ENCODE results near the gene GSE1. TPM values are rescaled to one million over a fixed set of nuclear protein-coding genes. Genes with fewer than 3 reads are reported as not detected.

Gene GSE1
- total RNA-seq, 1 experiment from 2014 or later, result 124 TPM

DNA sequence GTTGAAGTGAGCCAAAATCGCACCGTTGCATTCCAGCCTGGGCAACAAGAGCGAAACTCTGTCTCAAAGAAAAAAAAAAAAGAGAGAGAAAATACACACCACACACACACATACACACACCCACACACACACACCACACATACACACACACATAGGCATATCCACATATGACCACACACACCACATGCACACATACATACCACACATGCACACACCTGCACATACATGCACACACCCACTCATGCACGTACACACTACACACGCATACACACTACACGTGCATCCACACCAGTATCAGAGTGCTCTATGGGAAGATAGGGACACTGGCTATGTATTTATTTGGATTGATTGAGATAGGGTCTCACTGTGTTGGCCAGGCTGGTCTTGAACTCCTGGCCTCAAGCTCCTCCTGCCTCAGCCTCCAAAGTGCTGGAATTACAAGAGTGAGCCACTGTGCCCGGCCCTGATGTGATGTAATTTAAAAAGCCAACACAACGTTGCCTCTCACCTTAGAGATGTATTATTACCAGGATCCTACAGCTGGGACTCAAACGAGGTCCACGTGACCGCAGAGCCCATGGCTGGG is 93.4 kb downstream of the GSE1 start:
- peaks cover 4% of the 10 kb centered on the region for H3K36me3 Mint-ChIP-seq
- POLR2A ChIA-PET, result no interaction called here
- peaks cover under 1% of the 10 kb centered on the region; the same call in 1 of the 2 replicates for H3K9me3 Mint-ChIP-seq
- no peak overlapping the region for H3K27ac Mint-ChIP-seq
- no peaks in the 10 kb centered on the region for H3K27me3 Mint-ChIP-seq (ENCODE audit: low read depth)
- no peak for DNase-seq (ENCODE audit: low spot score)
- ATAC-seq, result no peak
- 0 out of 2 replicates have a peak, but pooled peaks have one; percentile 54 for TF ChIP-seq ZNF121 (CRISPR knock-in tag; IDR thresholded peaks at IDR 0.05)
- TF ChIP-seq NR1H2 (CRISPR knock-in tag; IDR thresholded peaks at IDR 0.05), result no peak
- CTCF ChIA-PET, result interaction anchor here (0.7 to 1.2 kb wide), 3 partner anchors 11 to 285 kb away, joined by 3 to 4 read pairs (median 3); no protein-coding TSS in a partner anchor
- no peak overlapping the region for H3K4me3 Mint-ChIP-seq
- peaks cover 4% of the 10 kb centered on the region for H3K4me1 Mint-ChIP-seq

DNA sequence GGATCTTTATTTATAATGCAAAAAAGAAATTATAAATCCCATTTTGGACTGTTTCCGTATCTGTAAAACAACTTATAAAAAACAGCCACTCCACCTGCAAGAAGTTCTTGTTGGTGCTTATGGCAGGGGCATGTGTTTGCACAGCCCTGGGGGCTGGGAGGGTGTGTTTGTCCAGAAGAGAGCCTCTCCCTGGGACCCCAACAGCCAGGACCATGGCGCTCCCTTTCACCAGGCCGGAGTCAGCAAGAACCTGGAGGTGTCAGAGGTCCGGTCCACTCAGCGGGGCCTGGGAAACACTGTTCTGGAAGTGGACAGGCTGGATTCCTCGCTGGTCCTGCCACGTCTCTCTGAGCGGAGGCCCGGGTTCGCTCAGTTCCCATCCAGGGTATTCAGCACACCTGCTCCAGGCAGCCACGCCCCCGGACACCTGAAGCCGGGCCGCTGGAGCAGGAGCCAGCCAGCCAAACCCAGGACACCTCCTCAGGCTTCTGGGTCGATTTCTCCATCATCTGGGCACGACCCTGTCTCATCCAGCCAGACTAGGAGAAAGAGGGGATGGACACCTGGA is 94.5 kb downstream of the GSE1 start:
- POLR2A ChIA-PET, result no interaction called here
- no peak overlapping the region for H3K27ac Mint-ChIP-seq
- no peak overlapping the region for H3K4me3 Mint-ChIP-seq
- H3K4me1 Mint-ChIP-seq, result peaks cover 4% of the 10 kb centered on the region
- DNase-seq (ENCODE audit: low spot score) (no peak), ATAC-seq (0 out of 2 replicates have a peak, but pooled peaks have one; percentile 34)
- CTCF ChIA-PET, result interaction anchor here (1.2 to 2.9 kb wide), 2 partner anchors 10 kb away, joined by 3 to 14 read pairs; no protein-coding TSS in a partner anchor
- H3K9me3 Mint-ChIP-seq, result peaks cover 9% of the 10 kb centered on the region
- peaks cover 12% of the 10 kb centered on the region for H3K36me3 Mint-ChIP-seq
- H3K27me3 Mint-ChIP-seq (ENCODE audit: low read depth), result peaks cover under 1% of the 10 kb centered on the region; the same call in 1 of the 2 replicates
- TF ChIP-seq ETV6 (CRISPR knock-in tag; IDR thresholded peaks at IDR 0.05) (no peak), NFATC4 (CRISPR knock-in tag; IDR thresholded peaks at IDR 0.05) (no peak)
- TF ChIP-seq, protein P1, sequence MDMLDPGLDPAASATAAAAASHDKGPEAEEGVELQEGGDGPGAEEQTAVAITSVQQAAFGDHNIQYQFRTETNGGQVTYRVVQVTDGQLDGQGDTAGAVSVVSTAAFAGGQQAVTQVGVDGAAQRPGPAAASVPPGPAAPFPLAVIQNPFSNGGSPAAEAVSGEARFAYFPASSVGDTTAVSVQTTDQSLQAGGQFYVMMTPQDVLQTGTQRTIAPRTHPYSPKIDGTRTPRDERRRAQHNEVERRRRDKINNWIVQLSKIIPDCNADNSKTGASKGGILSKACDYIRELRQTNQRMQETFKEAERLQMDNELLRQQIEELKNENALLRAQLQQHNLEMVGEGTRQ (CRISPR knock-in tag; IDR thresholded peaks at IDR 0.05), result no peak
- TF ChIP-seq, protein P2, sequence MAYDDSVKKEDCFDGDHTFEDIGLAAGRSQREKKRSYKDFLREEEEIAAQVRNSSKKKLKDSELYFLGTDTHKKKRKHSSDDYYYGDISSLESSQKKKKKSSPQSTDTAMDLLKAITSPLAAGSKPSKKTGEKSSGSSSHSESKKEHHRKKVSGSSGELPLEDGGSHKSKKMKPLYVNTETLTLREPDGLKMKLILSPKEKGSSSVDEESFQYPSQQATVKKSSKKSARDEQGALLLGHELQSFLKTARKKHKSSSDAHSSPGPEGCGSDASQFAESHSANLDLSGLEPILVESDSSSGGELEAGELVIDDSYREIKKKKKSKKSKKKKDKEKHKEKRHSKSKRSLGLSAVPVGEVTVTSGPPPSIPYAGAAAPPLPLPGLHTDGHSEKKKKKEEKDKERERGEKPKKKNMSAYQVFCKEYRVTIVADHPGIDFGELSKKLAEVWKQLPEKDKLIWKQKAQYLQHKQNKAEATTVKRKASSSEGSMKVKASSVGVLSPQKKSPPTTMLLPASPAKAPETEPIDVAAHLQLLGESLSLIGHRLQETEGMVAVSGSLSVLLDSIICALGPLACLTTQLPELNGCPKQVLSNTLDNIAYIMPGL (CRISPR knock-in tag; IDR thresholded peaks at IDR 0.05), result no peak

DNA sequence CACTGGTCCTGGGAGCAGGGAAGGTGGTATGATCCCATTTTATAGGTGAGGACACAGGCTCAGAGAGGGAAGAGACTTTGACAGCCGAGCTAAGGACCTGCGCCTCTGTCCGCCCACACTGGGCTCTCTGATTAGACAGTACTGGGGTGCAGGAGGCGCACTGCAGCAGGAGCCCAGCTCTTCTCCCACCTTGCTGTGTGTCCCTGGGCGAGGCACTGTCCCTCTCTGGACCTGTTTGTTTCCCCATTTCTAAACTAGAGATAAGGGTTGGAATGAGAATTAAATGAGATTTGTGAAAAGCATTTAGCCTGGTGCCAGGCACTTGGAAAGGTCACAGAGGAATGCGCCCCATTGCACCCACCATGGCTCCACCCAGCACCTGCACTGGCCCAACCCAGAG is 95.2 kb downstream of the GSE1 start:
- peaks cover 11% of the 10 kb centered on the region for H3K9me3 Mint-ChIP-seq
- H3K4me1 Mint-ChIP-seq, result peaks cover 4% of the 10 kb centered on the region
- no peak overlapping the region for H3K4me3 Mint-ChIP-seq
- H3K27ac Mint-ChIP-seq, result no peak overlapping the region
- no peak for TF ChIP-seq KAT7 (CRISPR knock-in tag; IDR thresholded peaks at IDR 0.05; ENCODE audit: borderline replicate concordance)
- TF ChIP-seq NR1H2 (CRISPR knock-in tag; IDR thresholded peaks at IDR 0.05), result no peak
- TF ChIP-seq, protein P3, sequence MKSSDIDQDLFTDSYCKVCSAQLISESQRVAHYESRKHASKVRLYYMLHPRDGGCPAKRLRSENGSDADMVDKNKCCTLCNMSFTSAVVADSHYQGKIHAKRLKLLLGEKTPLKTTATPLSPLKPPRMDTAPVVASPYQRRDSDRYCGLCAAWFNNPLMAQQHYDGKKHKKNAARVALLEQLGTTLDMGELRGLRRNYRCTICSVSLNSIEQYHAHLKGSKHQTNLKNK (CRISPR knock-in tag; IDR thresholded peaks at IDR 0.05), result no peak
- TF ChIP-seq ZNF263 (CRISPR knock-in tag; IDR thresholded peaks at IDR 0.05; ENCODE audit: low read depth), result no peak
- ATAC-seq (no peak), DNase-seq (ENCODE audit: low spot score) (no peak)
- peaks cover 4% of the 10 kb centered on the region; the same call in 1 of the 2 replicates for H3K27me3 Mint-ChIP-seq (ENCODE audit: low read depth)
- CTCF ChIA-PET, result interaction anchor here (2.9 kb wide), 1 partner anchor 10 kb away, joined by 14 read pairs; no protein-coding TSS in a partner anchor
- peaks cover 14% of the 10 kb centered on the region for H3K36me3 Mint-ChIP-seq
- POLR2A ChIA-PET, result no interaction called here

DNA sequence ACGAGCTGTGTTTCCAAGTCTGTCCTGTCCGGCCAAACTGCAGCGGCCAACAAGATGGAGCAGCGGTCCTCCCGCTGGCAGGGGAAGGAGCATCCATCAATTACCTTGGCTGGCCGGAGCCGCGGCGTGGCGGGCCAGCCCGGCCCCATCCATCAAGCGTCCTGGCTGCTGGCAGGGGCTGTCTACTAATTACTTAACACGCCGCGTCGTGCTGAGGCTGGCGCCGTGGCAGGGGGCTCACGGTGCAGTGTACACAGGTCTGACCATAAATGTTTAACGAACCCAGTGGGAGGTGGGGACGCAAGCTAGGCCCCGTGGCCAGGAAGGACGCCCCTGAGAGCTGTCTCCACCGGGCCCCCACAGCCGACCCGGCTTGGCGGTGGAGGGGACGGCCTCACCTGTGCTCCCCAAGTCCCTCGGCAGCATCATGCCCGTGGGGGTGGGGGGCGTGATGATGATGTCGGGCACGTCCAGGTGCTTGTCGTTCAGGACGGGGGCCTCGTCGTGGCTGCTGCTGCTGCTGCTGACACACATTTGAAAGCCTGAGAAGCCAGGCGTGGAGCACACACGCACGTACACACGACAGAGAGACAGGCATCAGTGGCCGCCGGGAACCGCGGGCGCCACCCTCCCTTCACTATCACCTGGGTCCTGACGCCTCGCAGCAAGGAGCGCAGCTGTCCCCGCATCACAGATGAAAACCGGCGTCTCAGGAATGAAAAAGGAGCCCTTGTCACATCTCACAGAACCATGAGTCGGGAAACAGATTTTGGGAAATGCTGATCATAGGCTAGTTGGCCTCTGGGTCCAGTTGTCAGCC is 96.9 kb downstream of the GSE1 start:
- TF ChIP-seq, protein P4, sequence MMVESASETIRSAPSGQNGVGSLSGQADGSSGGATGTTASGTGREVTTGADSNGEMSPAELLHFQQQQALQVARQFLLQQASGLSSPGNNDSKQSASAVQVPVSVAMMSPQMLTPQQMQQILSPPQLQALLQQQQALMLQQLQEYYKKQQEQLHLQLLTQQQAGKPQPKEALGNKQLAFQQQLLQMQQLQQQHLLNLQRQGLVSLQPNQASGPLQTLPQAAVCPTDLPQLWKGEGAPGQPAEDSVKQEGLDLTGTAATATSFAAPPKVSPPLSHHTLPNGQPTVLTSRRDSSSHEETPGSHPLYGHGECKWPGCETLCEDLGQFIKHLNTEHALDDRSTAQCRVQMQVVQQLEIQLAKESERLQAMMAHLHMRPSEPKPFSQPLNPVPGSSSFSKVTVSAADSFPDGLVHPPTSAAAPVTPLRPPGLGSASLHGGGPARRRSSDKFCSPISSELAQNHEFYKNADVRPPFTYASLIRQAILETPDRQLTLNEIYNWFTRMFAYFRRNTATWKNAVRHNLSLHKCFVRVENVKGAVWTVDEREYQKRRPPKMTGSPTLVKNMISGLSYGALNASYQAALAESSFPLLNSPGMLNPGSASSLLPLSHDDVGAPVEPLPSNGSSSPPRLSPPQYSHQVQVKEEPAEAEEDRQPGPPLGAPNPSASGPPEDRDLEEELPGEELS (CRISPR knock-in tag; IDR thresholded peaks at IDR 0.05), result no peak
- TF ChIP-seq ATF1 (CRISPR knock-in tag; IDR thresholded peaks at IDR 0.05), result no peak
- no peak for TF ChIP-seq FOXK1 (CRISPR knock-in tag; IDR thresholded peaks at IDR 0.05)
- H3K27me3 Mint-ChIP-seq (ENCODE audit: low read depth), result peaks cover 8% of the 10 kb centered on the region
- ATAC-seq, result no peak
- CTCF ChIA-PET, result interaction anchor here (1.0 to 2.9 kb wide), 5 partner anchors 8 to 290 kb away, joined by 3 to 14 read pairs (median 3); no protein-coding TSS in a partner anchor
- peaks cover 5% of the 10 kb centered on the region for H3K4me1 Mint-ChIP-seq
- peaks cover 14% of the 10 kb centered on the region for H3K36me3 Mint-ChIP-seq
- POLR2A ChIA-PET, result no interaction called here
- H3K9me3 Mint-ChIP-seq, result peaks cover 11% of the 10 kb centered on the region
- DNase-seq (ENCODE audit: low spot score), result no peak
- H3K4me3 Mint-ChIP-seq, result no peak overlapping the region
- H3K27ac Mint-ChIP-seq, result no peak overlapping the region
